Activated CD8-positive, alpha-beta T cell treated with anti-CD3 and anti-CD28 coated beads for 36 hours (primary cell): Measurements from ENCODE around the gene TOPBP1. TPM values are rescaled to one million over a fixed set of nuclear protein-coding genes. Genes with fewer than 3 reads are reported as not detected.

Experiments used
- ATAC-seq: fragments of 200-7000 bp; cut with Tn5 transposase; one replicate; pipeline ENCODE4 v1.10.0; 2021; ENCODE audit warnings: mild to moderate bottlenecking, moderate library complexity
- CTCF ChIA-PET: fragments of 350-600 bp; sonication (Branson Sonifier 250); formaldehyde crosslinking; loops from one replicate; lab custom pipeline; 2021; ENCODE audit warnings: antibody characterized with exemption; lab: Charles Lee
- POLR2A ChIA-PET: fragments of 350-600 bp; sonication (Branson Sonifier 250); formaldehyde crosslinking; loops from one replicate; lab custom pipeline; 2021; ENCODE audit warnings: antibody characterized with exemption; lab: Charles Lee
- DNase-seq: peaks from one replicate; pipeline ENCODE4 v3.0.0-alpha.2; 2020
- H3K27ac Mint-ChIP-seq: one replicate; pipeline ENCODE4 v1.8.0; 2021; ENCODE audit warnings: mild to moderate bottlenecking, mixed read lengths
- H3K27me3 Mint-ChIP-seq: one replicate; pipeline ENCODE4 v1.8.0; 2021; ENCODE audit warnings: mixed read lengths
- H3K36me3 Mint-ChIP-seq: one replicate; pipeline ENCODE4 v1.8.0; 2021; ENCODE audit warnings: low read depth, mixed read lengths
- H3K4me1 Mint-ChIP-seq: one replicate; pipeline ENCODE4 v1.8.0; 2021; ENCODE audit warnings: low read depth, mixed read lengths
- H3K4me3 Mint-ChIP-seq: one replicate; pipeline ENCODE4 v1.8.0; 2021; ENCODE audit warnings: mild to moderate bottlenecking, moderate library complexity, mixed read lengths
- H3K9me3 Mint-ChIP-seq: one replicate; pipeline ENCODE4 v1.8.0; 2021; ENCODE audit warnings: mixed read lengths
- CTCF ChIP-seq: fragments of 200-600 bp; IDR thresholded peaks from one replicate; pipeline ENCODE4 v1.8.0; 2022; ENCODE audit warnings: antibody characterized with exemption, mild to moderate bottlenecking
- intact Hi-C: fragments of 100-400 bp; cut with micrococcal nuclease; formaldehyde crosslinking; loops from one replicate; pipeline ENCODE4 v1.10.0; 2022
- total RNA-seq, 2 experiments: library from RNA; stranded (reverse); gene quantifications; one replicate each; pipeline ENCODE4 v1.2.3, GENCODE V29; 2021

The TOPBP1 gene
- total RNA-seq, 2 experiments from 2014 or later, result 80.1 to 83.5 TPM

GRCh38 chr3:133591271-133591742 is 70.4 kb downstream of the TOPBP1 start:
- H3K27ac Mint-ChIP-seq, result peak overlapping the region; percentile 38
- POLR2A ChIA-PET, result interaction anchor here (1.2 kb wide), 2 partner anchors 13 to 100 kb away, joined by 3 read pairs; no protein-coding TSS in a partner anchor
- no peaks in the 10 kb centered on the region for H3K9me3 Mint-ChIP-seq
- H3K4me1 Mint-ChIP-seq, result peaks cover 60% of the 10 kb centered on the region
- H3K36me3 Mint-ChIP-seq, result peaks cover 34% of the 10 kb centered on the region
- H3K4me3 Mint-ChIP-seq, result no peak overlapping the region
- H3K27me3 Mint-ChIP-seq, result no peaks in the 10 kb centered on the region
- DNase-seq (no peak), ATAC-seq (no peak)
- no peak for TF ChIP-seq CTCF
- CTCF ChIA-PET, result interaction anchor here (1.5 kb wide), 1 partner anchor 13 kb away, joined by 3 read pairs; no protein-coding TSS in a partner anchor
- intact Hi-C loops, result no loop called here

GRCh38 chr3:133589503-133589902 is 72.2 kb downstream of the TOPBP1 start:
- no peak for TF ChIP-seq CTCF
- DNase-seq (no peak), ATAC-seq (no peak)
- intact Hi-C loops, result no loop called here
- CTCF ChIA-PET, result interaction anchor here (0.6 to 1.1 kb wide), 3 partner anchors 12 to 101 kb away, joined by 3 to 4 read pairs (median 3); no protein-coding TSS in a partner anchor
- POLR2A ChIA-PET, result no interaction called here
- peak overlapping the region; percentile 1 for H3K27ac Mint-ChIP-seq
- H3K9me3 Mint-ChIP-seq, result no peaks in the 10 kb centered on the region
- H3K27me3 Mint-ChIP-seq, result no peaks in the 10 kb centered on the region
- peaks cover 48% of the 10 kb centered on the region for H3K36me3 Mint-ChIP-seq
- H3K4me3 Mint-ChIP-seq, result no peak overlapping the region
- H3K4me1 Mint-ChIP-seq, result peaks cover 54% of the 10 kb centered on the region

GRCh38 chr3:133588784-133589465 is 72.8 kb downstream of the TOPBP1 start:
- peak overlapping the region; percentile 68 for H3K27ac Mint-ChIP-seq
- no peak for ATAC-seq

GRCh38 chr3:133588035-133588434 is 73.7 kb downstream of the TOPBP1 start:
- no peak for ATAC-seq
- POLR2A ChIA-PET, result interaction anchor here (0.6 to 1.0 kb wide), 4 partner anchors 9 to 34 kb away, joined by 3 to 6 read pairs (median 3); no protein-coding TSS in a partner anchor
- Mint-ChIP-seq H3K27me3 (no peaks in the 10 kb centered on the region), H3K27ac (peak overlapping the region; percentile 68), H3K36me3 (peaks cover 55% of the 10 kb centered on the region), H3K4me1 (peaks cover 56% of the 10 kb centered on the region), H3K4me3 (no peak overlapping the region), H3K9me3 (no peaks in the 10 kb centered on the region)
- intact Hi-C loops, result no loop called here
- no peak for TF ChIP-seq CTCF
- CTCF ChIA-PET, result interaction anchor here (0.9 to 1.3 kb wide), 4 partner anchors 9 to 145 kb away, joined by 3 to 4 read pairs (median 3); no protein-coding TSS in a partner anchor
- DNase-seq, result no peak

More at GRCh38 chr3:133588784-133589465, 72.8 kb downstream of the TOPBP1 start:
- ChIA-PET POLR2A (no interaction called here), CTCF (interaction anchor here (0.6 to 1.1 kb wide), 3 partner anchors 11 to 100 kb away, joined by 3 to 4 read pairs (median 3); no protein-coding TSS in a partner anchor)
- no peaks in the 10 kb centered on the region for H3K9me3 Mint-ChIP-seq
- intact Hi-C loops, result no loop called here
- no peaks in the 10 kb centered on the region for H3K27me3 Mint-ChIP-seq
- no peak overlapping the region for H3K4me3 Mint-ChIP-seq
- no peak for TF ChIP-seq CTCF
- DNase-seq, result no peak
- peaks cover 49% of the 10 kb centered on the region for H3K36me3 Mint-ChIP-seq
- peaks cover 52% of the 10 kb centered on the region for H3K4me1 Mint-ChIP-seq

- Mint-ChIP-seq H3K27ac (peak overlapping the region; percentile 62), H3K36me3 (peaks cover 68% of the 10 kb centered on the region), H3K4me3 (no peak overlapping the region), H3K27me3 (no peaks in the 10 kb centered on the region), H3K4me1 (peaks cover 65% of the 10 kb centered on the region), H3K9me3 (no peaks in the 10 kb centered on the region)
- TF ChIP-seq CTCF, result no peak
- intact Hi-C loops, result no loop called here
- ChIA-PET CTCF (interaction anchor here (1.5 to 1.8 kb wide), 2 partner anchors 9 to 95 kb away, joined by 5 to 6 read pairs; no protein-coding TSS in a partner anchor), POLR2A (interaction anchor here (0.9 to 1.9 kb wide), 2 partner anchors 9 to 135 kb away, joined by 3 to 6 read pairs; no protein-coding TSS in a partner anchor)
- ATAC-seq (no peak), DNase-seq (no peak)
These were observed 78.3 kb downstream of the TOPBP1 start for GRCh38 chr3:133583396-133583795.
